HG03159 (cell line): ENCODE measurements around the gene GIGYF2.

Experiments
- ATAC-seq: cut with Tn5 transposase; IDR thresholded peaks from one replicate; pipeline ENCODE4 v1.9.1; 2021; ENCODE audit warnings: mild to moderate bottlenecking, moderate library complexity; ENCODE audit not compliant: unreplicated experiment

GIGYF2 gene

DNA sequence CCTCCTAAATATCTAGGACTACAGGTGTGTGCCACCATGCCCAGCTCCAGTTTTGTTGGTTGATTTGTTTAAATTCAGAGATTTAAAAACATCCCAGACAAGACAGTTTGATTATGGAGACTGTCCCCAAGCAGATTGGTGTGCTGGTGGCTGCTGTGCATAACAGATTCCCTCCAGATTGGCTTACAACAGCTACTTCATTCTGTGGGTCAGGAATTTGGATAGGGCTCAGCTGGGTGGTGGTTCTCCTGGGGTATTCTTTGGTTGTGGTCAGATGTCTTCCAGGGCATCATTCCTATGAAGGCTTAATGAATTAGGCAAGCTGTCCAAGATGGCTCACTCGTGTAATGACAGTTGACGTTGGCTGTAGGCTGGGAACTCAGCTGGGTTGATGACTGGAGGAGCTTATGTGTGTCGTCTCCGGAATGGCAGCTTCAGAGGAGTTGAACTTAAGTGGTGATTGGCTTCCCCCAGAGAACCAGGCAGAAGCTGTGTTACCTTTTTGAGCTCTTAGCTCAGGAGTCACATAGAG, 162.3 kb downstream of the GIGYF2 start:
- ATAC-seq: no peak

- no peak for ATAC-seq
These were observed 163.6 kb downstream of the GIGYF2 start for GRCh38 chr2:232860593-232861241.

DNA sequence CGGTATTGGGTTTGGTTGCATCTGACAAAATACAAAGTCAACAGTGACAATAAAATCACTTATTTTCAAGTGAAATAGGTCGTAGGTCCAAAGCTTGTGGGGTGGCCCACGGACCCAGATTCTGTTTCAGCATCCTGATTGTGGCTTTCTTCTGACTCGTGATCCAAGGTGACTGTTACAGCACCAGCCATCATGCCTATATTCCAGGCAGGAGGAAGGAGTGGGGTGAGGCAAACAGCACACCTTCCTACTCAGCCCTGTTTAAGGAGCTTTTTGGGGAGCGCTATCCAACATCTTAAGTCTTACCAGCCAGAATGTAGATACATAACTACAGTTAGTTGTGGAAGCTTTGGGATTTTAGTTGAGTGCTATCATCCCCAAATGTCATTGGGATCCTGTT, 164.2 kb downstream of the GIGYF2 start:
- ATAC-seq: no peak

DNA sequence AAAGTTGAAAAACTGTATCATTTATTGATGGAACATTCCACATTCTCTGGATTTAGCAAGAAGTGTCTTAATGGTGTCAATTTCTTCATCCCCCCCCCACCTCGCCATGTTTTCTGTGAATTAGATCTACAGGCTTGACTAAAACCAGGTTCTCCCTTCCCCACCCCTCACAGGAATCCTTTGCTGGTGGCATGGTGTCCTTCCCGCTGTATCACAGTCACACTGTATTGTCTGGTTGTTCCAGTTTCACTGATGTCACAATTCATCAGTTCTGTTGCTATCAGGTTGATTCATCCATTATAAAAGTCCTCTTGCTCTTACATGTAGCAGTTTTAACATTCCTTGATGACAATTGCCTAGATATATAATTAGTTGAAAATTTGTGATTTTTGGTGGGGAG, 166.9 kb downstream of the GIGYF2 start:
- no peak for ATAC-seq

DNA sequence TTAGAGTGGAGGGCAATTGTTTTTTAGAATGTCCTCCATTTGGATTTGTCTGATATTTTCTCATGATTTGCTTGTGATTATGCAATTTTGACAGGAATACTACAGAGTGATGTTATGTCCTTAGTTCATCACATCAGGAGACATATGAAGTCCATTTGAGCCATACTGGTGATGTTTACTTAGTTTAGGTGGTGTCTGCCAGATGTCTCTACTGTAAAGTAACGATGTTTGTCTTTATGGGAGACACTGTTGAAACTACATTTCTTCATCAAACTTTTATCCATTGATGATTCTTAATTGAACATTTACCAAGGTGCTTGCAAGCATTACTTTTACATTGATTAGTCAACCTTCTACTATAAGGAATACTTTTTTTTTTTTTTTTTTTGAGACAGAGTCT, 168.0 kb downstream of the GIGYF2 start:
- ATAC-seq: no peak

GRCh38 chr2:232866104-232866503, 169.0 kb downstream of the GIGYF2 start:
- ATAC-seq: no peak

DNA sequence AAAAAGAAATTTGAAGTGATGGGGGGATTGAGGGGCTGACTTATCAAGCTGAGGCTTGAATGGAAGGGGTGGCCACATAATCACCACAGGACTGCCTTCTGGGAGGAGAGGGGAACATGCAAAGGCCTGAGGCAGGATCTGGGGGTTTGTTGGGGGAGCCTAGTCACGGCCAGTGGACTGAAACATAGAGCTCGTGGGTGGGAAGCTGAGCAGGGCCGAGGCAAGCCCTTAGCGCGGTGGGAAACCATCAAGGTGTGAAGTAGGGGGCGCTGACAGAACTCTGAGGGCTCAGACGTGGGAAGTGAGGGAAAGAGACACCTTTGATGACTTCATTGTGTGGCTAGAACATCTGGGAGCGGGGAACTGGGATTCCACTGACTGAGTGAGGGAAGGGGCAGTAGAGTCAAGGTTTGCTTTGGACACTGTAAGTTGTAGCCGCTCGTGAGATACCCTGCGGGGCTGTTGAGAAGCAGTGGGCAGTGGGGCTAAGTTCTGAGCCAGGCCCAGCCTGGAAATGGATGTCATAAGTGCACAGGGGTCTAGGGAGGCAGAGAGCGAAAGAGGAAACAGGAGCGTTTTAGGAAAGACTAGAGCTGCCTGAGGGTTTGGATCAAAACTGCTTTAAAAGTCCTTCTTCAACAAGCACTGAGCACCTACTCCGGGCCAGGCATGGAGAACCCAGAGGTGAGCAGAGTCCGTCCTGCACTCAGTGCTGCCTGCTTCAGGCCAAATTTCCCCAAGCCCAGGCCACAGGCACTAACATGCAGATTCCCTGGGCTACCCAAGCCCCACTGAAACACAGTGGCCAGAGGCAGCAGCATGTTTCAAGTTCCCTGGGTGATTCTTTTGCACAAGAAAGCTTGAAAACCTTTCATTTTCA, 172.2 kb downstream of the GIGYF2 start:
- ATAC-seq: no peak

GRCh38 chr2:232870018-232870765, 173.1 kb downstream of the GIGYF2 start, which contains the start of gene SNORC:
Gene SNORC (plus strand): TSS chr2:232870264. CDS start chr2:232870342, 78 bp downstream.
- no peak for ATAC-seq

- no peak for ATAC-seq
These were observed 173.7 kb downstream of the GIGYF2 start for GRCh38 chr2:232870766-232871371.

- ATAC-seq: no peak
These were observed 174.3 kb downstream of the GIGYF2 start for GRCh38 chr2:232871418-232871834.

DNA sequence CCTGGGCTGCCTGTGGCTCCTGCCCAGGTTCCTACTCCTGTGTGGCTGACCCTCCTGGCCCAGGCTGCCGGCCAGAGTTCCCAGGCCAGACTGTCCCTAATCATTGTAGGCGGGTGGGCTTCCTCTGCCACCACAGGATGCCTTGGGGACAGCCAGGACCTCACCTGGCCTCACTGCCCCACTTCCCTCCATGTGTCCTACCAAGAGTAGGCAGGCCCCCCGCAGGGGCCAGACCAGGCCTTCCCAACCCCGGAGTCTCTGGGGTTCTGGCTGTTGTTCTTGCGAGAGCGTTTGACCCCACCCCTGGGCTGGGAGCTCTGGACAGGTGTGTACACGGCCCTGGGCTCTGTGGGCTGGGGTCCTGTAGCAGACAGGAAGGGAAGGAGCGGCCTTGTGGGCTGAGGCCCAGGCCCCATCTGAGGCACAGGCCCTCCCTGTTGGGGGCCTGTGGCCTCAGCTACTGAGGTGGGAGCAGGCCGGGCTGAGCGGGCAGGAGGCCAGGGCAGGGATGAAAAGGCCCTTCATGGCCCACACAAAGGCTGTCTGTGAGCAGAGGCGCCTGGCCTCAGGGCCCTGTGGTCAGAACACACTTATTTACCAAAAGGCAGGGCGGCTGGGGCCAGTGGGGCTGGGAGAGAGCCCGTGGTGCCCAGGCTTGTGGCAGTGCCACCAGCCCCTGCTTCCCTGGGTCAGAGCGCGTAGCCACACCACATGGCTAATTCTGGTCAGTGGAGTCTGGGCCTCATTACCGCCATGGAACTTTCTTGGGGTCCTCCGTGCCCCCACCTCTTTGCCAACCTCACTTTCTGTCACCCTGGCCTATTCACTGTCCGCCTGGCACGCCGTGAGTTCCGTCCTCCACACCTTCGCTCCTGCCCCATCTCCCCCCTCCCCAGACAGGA, 175.0 kb downstream of the GIGYF2 start:
- ATAC-seq: no peak

GRCh38 chr2:232872826-232873225, 175.7 kb downstream of the GIGYF2 start:
- ATAC-seq: no peak

DNA sequence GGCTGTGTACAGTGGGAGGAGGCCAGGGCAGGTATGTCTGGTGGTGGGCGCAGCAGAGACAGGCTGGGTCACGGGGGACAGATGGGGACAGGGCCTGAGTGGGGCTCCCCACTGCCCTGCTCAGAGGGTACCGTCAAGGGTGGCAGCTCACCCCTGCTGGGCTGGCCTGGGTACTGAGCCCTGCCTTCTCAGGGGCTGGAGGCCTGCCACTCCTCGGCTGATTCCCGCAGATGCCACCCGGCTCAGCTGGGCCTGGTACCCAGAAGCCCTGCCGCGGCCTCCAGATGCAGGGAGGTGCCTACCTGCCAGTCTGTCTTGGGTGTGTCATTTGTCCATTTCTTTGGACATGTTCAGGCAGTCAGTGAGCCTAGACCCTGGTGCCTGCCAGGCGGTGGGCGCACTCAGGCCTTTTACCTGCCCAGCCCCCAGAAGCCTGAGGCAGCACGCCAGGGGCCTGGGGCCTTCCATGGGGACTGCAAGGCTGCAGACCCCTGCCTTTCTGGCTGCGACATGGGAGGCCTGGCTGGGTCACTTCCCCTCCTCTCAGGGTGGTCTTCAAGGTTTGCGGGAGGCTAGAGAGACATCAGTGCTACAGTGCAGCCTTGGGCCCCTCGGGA, 176.3 kb downstream of the GIGYF2 start:
- no peak for ATAC-seq

- no peak for ATAC-seq
These were observed 176.9 kb downstream of the GIGYF2 start for GRCh38 chr2:232873909-232874641.

DNA sequence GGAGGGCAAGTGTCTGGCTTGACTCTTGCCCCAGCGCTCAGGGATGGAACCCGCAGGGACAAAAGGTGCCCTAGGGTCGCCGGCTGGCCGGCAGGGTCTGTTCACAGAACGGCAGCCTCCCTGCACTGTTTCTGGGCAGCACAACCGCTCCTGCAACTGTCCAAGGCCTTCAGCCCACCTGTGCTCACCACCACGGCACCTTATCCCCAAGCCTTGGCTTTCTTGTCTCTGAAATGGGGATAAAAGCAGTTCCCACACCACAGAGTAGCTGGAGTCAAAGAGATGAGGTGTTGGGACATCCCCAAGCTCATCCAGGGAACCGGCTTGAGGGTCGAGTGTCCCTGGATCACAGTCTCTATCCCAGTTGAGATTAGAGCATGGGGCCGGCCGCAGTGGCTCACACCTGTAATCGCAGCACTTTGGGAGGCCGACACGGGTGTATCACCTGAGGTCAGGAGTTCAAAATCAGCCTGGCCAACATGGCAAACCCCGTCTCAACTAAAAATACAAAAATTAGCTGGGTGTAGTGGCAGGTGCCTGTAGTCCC, 177.6 kb downstream of the GIGYF2 start:
- no peak for ATAC-seq

DNA sequence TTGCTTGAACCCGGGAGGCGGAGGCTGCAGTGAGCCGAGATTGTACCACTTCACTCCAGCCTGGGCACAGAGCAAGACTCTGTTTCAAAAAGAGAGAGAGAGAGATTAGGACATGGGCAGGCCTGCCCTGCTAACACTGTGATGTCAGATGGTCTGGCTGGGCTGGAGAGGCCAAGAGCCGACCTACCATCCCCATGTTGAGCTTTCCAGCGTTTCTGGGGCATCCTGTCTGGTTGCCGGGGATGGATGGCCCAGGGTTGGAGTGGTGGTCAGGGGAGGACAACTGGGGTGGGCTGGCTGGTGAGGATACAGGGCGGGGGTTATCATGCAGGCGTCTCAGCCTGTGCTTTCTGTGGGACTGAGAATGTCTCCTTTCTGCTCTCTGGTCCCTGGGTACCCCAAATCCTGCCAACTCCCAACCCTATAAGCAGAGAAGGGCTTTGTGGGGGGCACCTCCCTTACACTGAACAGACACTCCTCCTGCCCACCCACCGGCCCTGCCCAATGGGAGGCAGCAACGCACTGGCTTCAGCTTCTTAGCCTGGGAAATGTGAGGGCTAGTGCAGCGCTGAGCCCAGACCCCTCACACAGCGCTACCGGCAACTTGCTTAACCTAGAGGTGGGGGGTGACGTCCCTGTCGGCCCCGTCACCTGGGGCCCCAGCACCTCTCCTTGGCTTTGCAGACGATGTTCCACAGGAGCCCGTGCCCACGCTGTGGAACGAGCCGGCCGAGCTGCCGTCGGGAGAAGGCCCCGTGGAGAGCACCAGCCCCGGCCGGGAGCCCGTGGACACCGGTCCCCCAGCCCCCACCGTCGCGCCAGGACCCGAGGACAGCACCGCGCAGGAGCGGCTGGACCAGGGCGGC, 178.4 kb downstream of the GIGYF2 start:
- ATAC-seq: no peak

GRCh38 chr2:232876161-232876977, 179.2 kb downstream of the GIGYF2 start:
- ATAC-seq: no peak
